ENCODE data around the gene PAGE4. TPM values are rescaled to one million over a fixed set of nuclear protein-coding genes. Genes with fewer than 3 reads are reported as not detected.
A peak's percentile ranks its signal among the peaks of the same experiment; 100 is the strongest.

The PAGE4 gene
- total and polyA plus RNA-seq, 2 of the 13 experiments (the other 11 are each of a cell fraction or from before 2014, with no cell fraction given) = 1.1 TPM; not detected in 1

DNA sequence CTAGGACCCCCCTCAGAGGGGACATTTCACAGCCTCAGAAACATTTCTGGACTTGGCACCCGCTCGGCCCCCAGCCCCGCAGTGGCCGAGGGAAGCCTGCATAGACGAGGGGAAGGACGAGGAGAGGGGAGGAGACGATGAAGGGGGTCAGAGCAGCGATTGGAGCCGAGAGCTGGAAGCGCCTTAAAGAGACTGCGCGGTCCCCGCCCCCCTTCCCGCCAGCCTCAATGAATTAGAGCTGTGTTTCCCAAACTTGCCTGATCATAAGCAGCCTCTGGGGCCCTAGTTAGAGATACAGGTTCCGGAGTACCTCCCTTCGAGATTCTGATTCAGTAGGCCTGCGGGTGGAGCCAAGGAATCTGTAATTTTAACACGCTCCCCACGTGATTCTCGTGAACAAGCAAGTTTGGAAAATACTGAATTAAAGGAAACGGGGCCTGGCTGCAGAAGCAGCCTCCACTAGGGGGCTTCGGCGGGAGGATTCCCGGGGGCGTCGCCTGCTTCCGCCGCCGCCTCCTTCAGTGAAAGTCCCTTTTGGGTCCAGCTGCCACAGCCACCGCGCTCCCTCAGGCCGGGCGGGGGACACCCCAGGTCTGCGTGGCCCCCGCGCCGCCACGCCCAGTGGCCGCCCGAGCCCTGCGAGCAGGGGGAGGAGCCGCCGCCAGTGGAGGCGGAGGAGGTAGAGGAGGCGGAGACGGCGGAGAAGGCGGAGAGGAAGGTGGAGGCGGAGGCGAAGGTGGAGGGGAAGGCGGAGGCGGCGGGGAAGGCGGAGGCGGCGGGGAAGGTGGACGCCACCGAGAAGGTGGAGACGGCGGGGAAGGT lies 49.9 kb downstream of the PAGE4 start, which contains the start of gene USP27X (continued):
- TF ChIP-seq, protein P1, sequence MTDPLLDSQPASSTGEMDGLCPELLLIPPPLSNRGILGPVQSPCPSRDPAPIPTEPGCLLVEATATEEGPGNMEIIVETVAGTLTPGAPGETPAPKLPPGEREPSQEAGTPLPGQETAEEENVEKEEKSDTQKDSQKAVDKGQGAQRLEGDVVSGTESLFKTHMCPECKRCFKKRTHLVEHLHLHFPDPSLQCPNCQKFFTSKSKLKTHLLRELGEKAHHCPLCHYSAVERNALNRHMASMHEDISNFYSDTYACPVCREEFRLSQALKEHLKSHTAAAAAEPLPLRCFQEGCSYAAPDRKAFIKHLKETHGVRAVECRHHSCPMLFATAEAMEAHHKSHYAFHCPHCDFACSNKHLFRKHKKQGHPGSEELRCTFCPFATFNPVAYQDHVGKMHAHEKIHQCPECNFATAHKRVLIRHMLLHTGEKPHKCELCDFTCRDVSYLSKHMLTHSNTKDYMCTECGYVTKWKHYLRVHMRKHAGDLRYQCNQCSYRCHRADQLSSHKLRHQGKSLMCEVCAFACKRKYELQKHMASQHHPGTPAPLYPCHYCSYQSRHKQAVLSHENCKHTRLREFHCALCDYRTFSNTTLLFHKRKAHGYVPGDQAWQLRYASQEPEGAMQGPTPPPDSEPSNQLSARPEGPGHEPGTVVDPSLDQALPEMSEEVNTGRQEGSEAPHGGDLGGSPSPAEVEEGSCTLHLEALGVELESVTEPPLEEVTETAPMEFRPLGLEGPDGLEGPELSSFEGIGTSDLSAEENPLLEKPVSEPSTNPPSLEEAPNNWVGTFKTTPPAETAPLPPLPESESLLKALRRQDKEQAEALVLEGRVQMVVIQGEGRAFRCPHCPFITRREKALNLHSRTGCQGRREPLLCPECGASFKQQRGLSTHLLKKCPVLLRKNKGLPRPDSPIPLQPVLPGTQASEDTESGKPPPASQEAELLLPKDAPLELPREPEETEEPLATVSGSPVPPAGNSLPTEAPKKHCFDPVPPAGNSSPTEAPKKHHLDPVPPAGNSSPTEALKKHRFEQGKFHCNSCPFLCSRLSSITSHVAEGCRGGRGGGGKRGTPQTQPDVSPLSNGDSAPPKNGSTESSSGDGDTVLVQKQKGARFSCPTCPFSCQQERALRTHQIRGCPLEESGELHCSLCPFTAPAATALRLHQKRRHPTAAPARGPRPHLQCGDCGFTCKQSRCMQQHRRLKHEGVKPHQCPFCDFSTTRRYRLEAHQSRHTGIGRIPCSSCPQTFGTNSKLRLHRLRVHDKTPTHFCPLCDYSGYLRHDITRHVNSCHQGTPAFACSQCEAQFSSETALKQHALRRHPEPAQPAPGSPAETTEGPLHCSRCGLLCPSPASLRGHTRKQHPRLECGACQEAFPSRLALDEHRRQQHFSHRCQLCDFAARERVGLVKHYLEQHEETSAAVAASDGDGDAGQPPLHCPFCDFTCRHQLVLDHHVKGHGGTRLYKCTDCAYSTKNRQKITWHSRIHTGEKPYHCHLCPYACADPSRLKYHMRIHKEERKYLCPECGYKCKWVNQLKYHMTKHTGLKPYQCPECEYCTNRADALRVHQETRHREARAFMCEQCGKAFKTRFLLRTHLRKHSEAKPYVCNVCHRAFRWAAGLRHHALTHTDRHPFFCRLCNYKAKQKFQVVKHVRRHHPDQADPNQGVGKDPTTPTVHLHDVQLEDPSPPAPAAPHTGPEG (CRISPR knock-in tag; IDR thresholded peaks at IDR 0.05) = 0 out of 2 replicates have a peak, but pooled peaks have one; percentile 51
- TF ChIP-seq, protein P2, sequence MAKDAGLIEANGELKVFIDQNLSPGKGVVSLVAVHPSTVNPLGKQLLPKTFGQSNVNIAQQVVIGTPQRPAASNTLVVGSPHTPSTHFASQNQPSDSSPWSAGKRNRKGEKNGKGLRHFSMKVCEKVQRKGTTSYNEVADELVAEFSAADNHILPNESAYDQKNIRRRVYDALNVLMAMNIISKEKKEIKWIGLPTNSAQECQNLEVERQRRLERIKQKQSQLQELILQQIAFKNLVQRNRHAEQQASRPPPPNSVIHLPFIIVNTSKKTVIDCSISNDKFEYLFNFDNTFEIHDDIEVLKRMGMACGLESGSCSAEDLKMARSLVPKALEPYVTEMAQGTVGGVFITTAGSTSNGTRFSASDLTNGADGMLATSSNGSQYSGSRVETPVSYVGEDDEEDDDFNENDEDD (CRISPR knock-in tag; IDR thresholded peaks at IDR 0.05; ENCODE audit: borderline replicate concordance) = 0 out of 2 replicates have a peak, but pooled peaks have one; percentile 6
- TF ChIP-seq RAD51 (IDR thresholded peaks at IDR 0.05; ENCODE audit: borderline replicate concordance) = no peak
- no peak for TF ChIP-seq ZSCAN31 (CRISPR knock-in tag; IDR thresholded peaks at IDR 0.05; ENCODE audit: low read depth)
- TF ChIP-seq ZNF121 (CRISPR knock-in tag; IDR thresholded peaks at IDR 0.05) = no peak
- peak; percentile 48 for TF ChIP-seq HOXA5 (CRISPR knock-in tag; IDR thresholded peaks at IDR 0.05)
- no peak for TF ChIP-seq ATF7 (IDR thresholded peaks at IDR 0.05)
- TF ChIP-seq ATF7 (CRISPR knock-in tag; IDR thresholded peaks at IDR 0.05) = no peak
- TF ChIP-seq ZFP41 (CRISPR knock-in tag; IDR thresholded peaks at IDR 0.05; ENCODE audit: borderline replicate concordance) = no peak
- no peak for TF ChIP-seq MXD4 (CRISPR knock-in tag; IDR thresholded peaks at IDR 0.05)
- peak; percentile 52; the same call in 1 of the 2 replicates for TF ChIP-seq POLR2AphosphoS5 (IDR thresholded peaks at IDR 0.05; ENCODE audit: low read depth, low read length)
- 0 out of 2 replicates have a peak, but pooled peaks have one; percentile 6 for TF ChIP-seq ZNF546 (CRISPR knock-in tag; conservative IDR thresholded peaks at IDR 0.05)
- TF ChIP-seq ZBTB1 (CRISPR knock-in tag; IDR thresholded peaks at IDR 0.05; ENCODE audit: borderline replicate concordance) = no peak
- TF ChIP-seq, protein P3, sequence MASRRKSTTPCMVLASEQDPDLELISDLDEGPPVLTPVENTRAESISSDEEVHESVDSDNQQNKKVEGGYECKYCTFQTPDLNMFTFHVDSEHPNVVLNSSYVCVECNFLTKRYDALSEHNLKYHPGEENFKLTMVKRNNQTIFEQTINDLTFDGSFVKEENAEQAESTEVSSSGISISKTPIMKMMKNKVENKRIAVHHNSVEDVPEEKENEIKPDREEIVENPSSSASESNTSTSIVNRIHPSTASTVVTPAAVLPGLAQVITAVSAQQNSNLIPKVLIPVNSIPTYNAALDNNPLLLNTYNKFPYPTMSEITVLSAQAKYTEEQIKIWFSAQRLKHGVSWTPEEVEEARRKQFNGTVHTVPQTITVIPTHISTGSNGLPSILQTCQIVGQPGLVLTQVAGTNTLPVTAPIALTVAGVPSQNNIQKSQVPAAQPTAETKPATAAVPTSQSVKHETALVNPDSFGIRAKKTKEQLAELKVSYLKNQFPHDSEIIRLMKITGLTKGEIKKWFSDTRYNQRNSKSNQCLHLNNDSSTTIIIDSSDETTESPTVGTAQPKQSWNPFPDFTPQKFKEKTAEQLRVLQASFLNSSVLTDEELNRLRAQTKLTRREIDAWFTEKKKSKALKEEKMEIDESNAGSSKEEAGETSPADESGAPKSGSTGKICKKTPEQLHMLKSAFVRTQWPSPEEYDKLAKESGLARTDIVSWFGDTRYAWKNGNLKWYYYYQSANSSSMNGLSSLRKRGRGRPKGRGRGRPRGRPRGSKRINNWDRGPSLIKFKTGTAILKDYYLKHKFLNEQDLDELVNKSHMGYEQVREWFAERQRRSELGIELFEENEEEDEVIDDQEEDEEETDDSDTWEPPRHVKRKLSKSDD (CRISPR knock-in tag; IDR thresholded peaks at IDR 0.05; ENCODE audit: low read depth) = no peak
- TF ChIP-seq ZNF549 (CRISPR knock-in tag; IDR thresholded peaks at IDR 0.05) = no peak
- TF ChIP-seq FOXJ3 (CRISPR knock-in tag; IDR thresholded peaks at IDR 0.05; ENCODE audit: borderline replicate concordance) = no peak
- TF ChIP-seq, protein P4, sequence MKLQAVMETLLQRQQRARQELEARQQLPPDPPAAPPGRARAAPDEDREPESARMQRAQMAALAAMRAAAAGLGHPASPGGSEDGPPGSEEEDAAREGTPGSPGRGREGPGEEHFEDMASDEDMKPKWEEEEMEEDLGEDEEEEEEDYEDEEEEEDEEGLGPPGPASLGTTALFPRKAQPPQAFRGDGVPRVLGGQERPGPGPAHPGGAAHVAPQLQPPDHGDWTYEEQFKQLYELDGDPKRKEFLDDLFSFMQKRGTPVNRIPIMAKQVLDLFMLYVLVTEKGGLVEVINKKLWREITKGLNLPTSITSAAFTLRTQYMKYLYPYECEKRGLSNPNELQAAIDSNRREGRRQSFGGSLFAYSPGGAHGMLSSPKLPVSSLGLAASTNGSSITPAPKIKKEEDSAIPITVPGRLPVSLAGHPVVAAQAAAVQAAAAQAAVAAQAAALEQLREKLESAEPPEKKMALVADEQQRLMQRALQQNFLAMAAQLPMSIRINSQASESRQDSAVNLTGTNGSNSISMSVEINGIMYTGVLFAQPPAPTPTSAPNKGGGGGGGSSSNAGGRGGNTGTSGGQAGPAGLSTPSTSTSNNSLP (IDR thresholded peaks at IDR 0.05; ENCODE audit: low read depth, low read length) = peak; percentile 13; the same call in 1 of the 2 replicates
- TF ChIP-seq ZNF343 (CRISPR knock-in tag; IDR thresholded peaks at IDR 0.05) = no peak
